ENCODE data around the gene EYS.
"Not testable (repeated sequence)": the region's sequence is repeated elsewhere in the genome, so short reads cannot be mapped to it uniquely, and the experiment has no call there.

Gene EYS

GRCh38 chr6:64049736-64050135 is 1657.3 kb downstream of the EYS start:
- TF ChIP-seq CTCF (IDR thresholded peaks at IDR 0.05; ENCODE audit: insufficient read depth, low read depth, low read length, missing control alignments): no peak
- DNase-seq (ENCODE audit: low read depth): no peak
- H3K4me3 ChIP-seq (ENCODE audit: low read depth, low read length): no peak overlapping the region

- H3K4me3 ChIP-seq (ENCODE audit: low read depth, low read length): no peak overlapping the region
Measured at GRCh38 chr6:64046746-64047208, 1660.2 kb downstream of the EYS start.

GRCh38 chr6:64041373-64041772 is 1665.7 kb downstream of the EYS start:
- no peak for DNase-seq (ENCODE audit: low read depth)
- TF ChIP-seq CTCF (IDR thresholded peaks at IDR 0.05; ENCODE audit: insufficient read depth, low read depth, low read length, missing control alignments): no peak
- no peak overlapping the region for H3K4me3 ChIP-seq (ENCODE audit: low read depth, low read length)

More at GRCh38 chr6:64046746-64047208, 1660.2 kb downstream of the EYS start:
- no peak for TF ChIP-seq CTCF (IDR thresholded peaks at IDR 0.05; ENCODE audit: insufficient read depth, low read depth, low read length, missing control alignments)
- DNase-seq (ENCODE audit: low read depth): no peak

GRCh38 chr6:64040113-64040512 is 1666.9 kb downstream of the EYS start:
- no peak for TF ChIP-seq CTCF (IDR thresholded peaks at IDR 0.05; ENCODE audit: insufficient read depth, low read depth, low read length, missing control alignments)
- no peak for DNase-seq (ENCODE audit: low read depth)

GRCh38 chr6:64037427-64037826 is 1669.6 kb downstream of the EYS start:
- H3K4me3 ChIP-seq (ENCODE audit: low read depth, low read length): no peak overlapping the region
- DNase-seq (ENCODE audit: low read depth): no peak
- TF ChIP-seq CTCF (IDR thresholded peaks at IDR 0.05; ENCODE audit: insufficient read depth, low read depth, low read length, missing control alignments): no peak

More at GRCh38 chr6:64040113-64040512, 1666.9 kb downstream of the EYS start:
- H3K4me3 ChIP-seq (ENCODE audit: low read depth, low read length): no peak overlapping the region

- no peak overlapping the region for H3K4me3 ChIP-seq (ENCODE audit: low read depth, low read length)
- TF ChIP-seq CTCF (IDR thresholded peaks at IDR 0.05; ENCODE audit: insufficient read depth, low read depth, low read length, missing control alignments): no peak
- no peak for DNase-seq (ENCODE audit: low read depth)
Measured at GRCh38 chr6:64034910-64035655, 1671.9 kb downstream of the EYS start.

GRCh38 chr6:64034291-64034690 is 1672.7 kb downstream of the EYS start:
- no peak overlapping the region for H3K4me3 ChIP-seq (ENCODE audit: low read depth, low read length)
- TF ChIP-seq CTCF (IDR thresholded peaks at IDR 0.05; ENCODE audit: insufficient read depth, low read depth, low read length, missing control alignments): no peak
- DNase-seq (ENCODE audit: low read depth): no peak

GRCh38 chr6:64030950-64031618 is 1675.9 kb downstream of the EYS start:
- not testable (repeated sequence) for H3K4me3 ChIP-seq (ENCODE audit: low read depth, low read length); DNase-seq (ENCODE audit: low read depth)
